Keratinocyte (primary cell): ENCODE data around the gene MET.
"Not testable (repeated sequence)": the region's sequence is repeated elsewhere in the genome, so short reads cannot be mapped to it uniquely, and the experiment has no call there.

Source experiments
- EZH2 ChIP-seq: IDR thresholded peaks from one replicate; pipeline ENCODE4 v1.6.1; 2012; ENCODE audit warnings: inconsistent platforms, mild to moderate bottlenecking, low read length, moderate library complexity
- TF ChIP-seq, protein P1 (sequence below), 3 experiments: IDR thresholded peaks in 1 of 3; conservative IDR thresholded peaks in 1 of 3; optimal IDR thresholded peaks in 1 of 3; 2 replicates in 2 of 3; 3 replicates in 1 of 3; pipeline versions ENCODE3 to v1.5.1; 2011; ENCODE audit warnings: low read length in 3 of 3, mild to moderate bottlenecking in 3 of 3, moderate library complexity in 2 of 3, control low read depth in 1 of 3, inconsistent platforms in 1 of 3; ENCODE audit not compliant: insufficient read depth in 2 of 3; ENCODE audit errors: extremely low read depth in 1 of 3

DNA sequence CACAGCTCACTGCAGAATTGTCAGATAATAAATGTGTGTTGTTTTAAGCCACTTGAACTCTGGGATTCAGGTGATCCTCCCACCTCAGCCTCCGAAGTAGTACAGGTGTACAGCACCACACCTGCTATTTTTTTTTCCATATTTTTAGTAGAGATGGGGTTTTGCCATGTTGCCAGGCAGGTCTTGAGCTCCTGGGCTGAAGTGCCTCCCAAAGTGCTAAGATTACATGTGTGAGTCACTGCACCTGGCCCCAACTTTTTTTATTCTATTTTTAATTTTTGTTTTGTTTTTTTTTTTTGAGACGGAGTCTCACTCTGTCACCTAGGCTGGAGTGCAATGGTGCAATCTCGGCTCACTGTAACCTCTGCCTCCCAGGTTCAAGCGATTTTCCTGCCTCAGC, 28.8 kb upstream of the MET start:
- TF ChIP-seq, protein P1, sequence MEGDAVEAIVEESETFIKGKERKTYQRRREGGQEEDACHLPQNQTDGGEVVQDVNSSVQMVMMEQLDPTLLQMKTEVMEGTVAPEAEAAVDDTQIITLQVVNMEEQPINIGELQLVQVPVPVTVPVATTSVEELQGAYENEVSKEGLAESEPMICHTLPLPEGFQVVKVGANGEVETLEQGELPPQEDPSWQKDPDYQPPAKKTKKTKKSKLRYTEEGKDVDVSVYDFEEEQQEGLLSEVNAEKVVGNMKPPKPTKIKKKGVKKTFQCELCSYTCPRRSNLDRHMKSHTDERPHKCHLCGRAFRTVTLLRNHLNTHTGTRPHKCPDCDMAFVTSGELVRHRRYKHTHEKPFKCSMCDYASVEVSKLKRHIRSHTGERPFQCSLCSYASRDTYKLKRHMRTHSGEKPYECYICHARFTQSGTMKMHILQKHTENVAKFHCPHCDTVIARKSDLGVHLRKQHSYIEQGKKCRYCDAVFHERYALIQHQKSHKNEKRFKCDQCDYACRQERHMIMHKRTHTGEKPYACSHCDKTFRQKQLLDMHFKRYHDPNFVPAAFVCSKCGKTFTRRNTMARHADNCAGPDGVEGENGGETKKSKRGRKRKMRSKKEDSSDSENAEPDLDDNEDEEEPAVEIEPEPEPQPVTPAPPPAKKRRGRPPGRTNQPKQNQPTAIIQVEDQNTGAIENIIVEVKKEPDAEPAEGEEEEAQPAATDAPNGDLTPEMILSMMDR (optimal IDR thresholded peaks at IDR 0.05 in 1 of 3, IDR thresholded peaks at IDR 0.05 in 1 of 3, conservative IDR thresholded peaks at IDR 0.05 in 1 of 3; ENCODE audit: extremely low read depth in 1 of 3, insufficient read depth in 2 of 3, low read length in 3 of 3) = not testable (repeated sequence)
- TF ChIP-seq EZH2 = not testable (repeated sequence)
